Measurements from ENCODE around the gene GALNT2. TPM values are rescaled to one million over a fixed set of nuclear protein-coding genes. Genes with fewer than 3 reads are reported as not detected.

Gene GALNT2
- total and polyA plus RNA-seq, 8 donors: 18.3 to 118 (median 57.3) TPM

DNA sequence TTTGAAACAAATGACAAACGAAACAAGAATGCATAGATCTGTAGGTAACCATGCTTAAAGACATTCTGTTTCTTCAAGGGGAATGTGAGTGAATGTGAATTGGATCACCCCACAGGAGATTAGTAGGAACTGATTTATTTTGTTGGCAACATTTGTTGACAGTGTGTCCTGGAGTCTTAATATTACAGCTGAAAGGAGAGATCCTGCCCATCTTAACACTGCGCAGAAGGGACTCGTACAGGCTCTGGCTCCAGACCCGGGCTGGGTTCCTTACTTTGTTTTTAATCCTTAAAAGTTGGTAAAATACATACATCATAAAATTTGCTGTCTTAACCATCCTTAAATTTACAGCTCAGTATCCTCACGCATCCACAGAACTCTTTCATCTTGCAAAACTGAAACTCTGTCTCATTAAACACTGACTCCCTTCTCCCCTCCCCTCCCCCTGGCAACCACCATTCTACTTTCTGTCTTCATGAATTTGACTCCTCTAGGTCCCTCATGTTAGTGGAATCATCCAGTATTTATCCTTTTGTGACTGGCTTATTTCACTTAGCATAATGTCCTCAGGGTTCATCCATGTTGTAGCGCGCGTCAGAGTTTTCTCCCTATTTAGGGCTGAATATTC lies 74.1 kb downstream of the GALNT2 start:
- no peak overlapping the region for H3K4me3 ChIP-seq
- H3K36me3 ChIP-seq: no peaks in the 10 kb centered on the region
- 90 to 93% methylated on average over 8 of the region's 8 CpGs for WGBS, 2 donors
- DNase-seq: no peak
- H3K27me3 ChIP-seq: no peaks in the 10 kb centered on the region
- peaks cover 37 to 68% (median 49%) of the 10 kb centered on the region in 3 donors for H3K4me1 ChIP-seq
- no peak for FAIRE-seq
- no peak for ATAC-seq
- intact Hi-C loops (cut with DNase I): no loop called here
- H3K27ac ChIP-seq: no peak overlapping the region
- TF ChIP-seq, protein P1, sequence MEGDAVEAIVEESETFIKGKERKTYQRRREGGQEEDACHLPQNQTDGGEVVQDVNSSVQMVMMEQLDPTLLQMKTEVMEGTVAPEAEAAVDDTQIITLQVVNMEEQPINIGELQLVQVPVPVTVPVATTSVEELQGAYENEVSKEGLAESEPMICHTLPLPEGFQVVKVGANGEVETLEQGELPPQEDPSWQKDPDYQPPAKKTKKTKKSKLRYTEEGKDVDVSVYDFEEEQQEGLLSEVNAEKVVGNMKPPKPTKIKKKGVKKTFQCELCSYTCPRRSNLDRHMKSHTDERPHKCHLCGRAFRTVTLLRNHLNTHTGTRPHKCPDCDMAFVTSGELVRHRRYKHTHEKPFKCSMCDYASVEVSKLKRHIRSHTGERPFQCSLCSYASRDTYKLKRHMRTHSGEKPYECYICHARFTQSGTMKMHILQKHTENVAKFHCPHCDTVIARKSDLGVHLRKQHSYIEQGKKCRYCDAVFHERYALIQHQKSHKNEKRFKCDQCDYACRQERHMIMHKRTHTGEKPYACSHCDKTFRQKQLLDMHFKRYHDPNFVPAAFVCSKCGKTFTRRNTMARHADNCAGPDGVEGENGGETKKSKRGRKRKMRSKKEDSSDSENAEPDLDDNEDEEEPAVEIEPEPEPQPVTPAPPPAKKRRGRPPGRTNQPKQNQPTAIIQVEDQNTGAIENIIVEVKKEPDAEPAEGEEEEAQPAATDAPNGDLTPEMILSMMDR (IDR thresholded peaks at IDR 0.05): no peak
- no peaks in the 10 kb centered on the region for H3K9me3 ChIP-seq

GRCh38 chr1:230141797-230142607 lies 75.0 kb downstream of the GALNT2 start:
- H3K4me3 ChIP-seq: no peak overlapping the region
- 79 to 83% methylated on average over 15 of the region's 15 CpGs for WGBS, 2 donors
- H3K36me3 ChIP-seq: no peaks in the 10 kb centered on the region
- no peak for DNase-seq
- no peaks in the 10 kb centered on the region for H3K9me3 ChIP-seq
- no peaks in the 10 kb centered on the region for H3K27me3 ChIP-seq
- no peak for FAIRE-seq
- ATAC-seq: no peak
- TF ChIP-seq, protein P1 (IDR thresholded peaks at IDR 0.05): no peak
- H3K4me1 ChIP-seq: peaks cover 39 to 68% (median 47%) of the 10 kb centered on the region in 3 donors
- no peak overlapping the region for H3K27ac ChIP-seq
- intact Hi-C loops (cut with DNase I): no loop called here

DNA sequence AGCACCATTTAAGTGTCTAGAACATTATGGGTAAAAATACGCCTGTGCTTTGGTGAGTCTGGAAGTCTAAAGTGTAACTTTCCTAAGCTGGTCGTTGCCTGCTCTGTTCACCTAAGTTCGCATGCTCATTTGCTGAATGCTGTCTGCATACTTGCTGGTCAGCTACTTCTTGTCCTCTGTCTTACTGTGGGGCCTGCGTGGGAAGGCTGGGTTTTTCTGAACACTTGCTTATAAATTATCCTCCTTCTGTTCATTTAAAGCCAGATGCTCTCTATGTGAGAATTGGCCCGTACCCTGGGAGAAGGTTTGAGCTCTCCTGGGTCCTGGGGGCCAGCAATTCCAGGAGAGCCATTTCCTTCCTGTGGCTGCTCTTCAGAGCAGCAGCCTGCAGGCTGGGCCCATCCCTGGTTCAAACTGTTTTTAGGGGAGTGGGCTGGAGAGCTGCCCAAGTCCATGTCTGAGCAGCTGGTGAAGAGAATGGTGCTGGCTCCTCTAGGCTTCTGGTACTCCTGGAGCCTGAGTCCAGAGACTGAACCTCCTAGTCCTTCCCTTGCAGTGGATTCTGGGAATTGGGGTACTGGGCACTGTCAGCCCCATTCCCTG lies 75.7 kb downstream of the GALNT2 start:
- no peaks in the 10 kb centered on the region for H3K9me3 ChIP-seq
- H3K27ac ChIP-seq: no peak overlapping the region
- no peaks in the 10 kb centered on the region for H3K36me3 ChIP-seq
- H3K27me3 ChIP-seq: no peaks in the 10 kb centered on the region
- TF ChIP-seq, protein P1 (IDR thresholded peaks at IDR 0.05): no peak
- no peak overlapping the region for H3K4me3 ChIP-seq
- WGBS, 2 donors: 70 to 71% methylated on average over 5 of the region's 5 CpGs
- FAIRE-seq: no peak
- no peak for DNase-seq
- intact Hi-C loops (cut with DNase I): no loop called here
- peaks cover 37 to 68% (median 47%) of the 10 kb centered on the region in 3 donors for H3K4me1 ChIP-seq
- no peak for ATAC-seq

DNA sequence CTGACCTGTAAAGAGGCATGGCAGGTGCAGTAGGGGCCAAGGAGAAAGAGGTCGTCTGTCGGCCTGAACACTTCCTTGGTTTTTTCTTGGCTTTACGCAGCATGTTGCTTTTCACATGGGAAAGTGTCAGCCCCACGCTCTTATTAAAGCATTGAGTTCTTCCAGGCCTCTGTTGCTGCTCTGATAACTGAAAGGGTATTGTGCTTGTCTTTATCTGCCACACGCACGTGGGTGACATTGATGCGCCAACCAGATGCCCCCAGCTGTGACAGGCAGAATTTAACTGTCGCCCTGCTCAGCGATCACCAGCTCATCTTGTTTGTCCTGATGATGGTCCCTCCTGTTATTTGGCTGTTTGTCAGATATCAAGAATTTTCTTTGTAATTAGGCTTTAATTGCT lies 76.5 kb downstream of the GALNT2 start:
- Histone ChIP-seq H3K4me3 (no peak overlapping the region), H3K27ac (no peak overlapping the region), H3K27me3 (no peaks in the 10 kb centered on the region), H3K9me3 (no peaks in the 10 kb centered on the region), H3K36me3 (no peaks in the 10 kb centered on the region), H3K4me1 (peaks cover 37 to 74% (median 50%) of the 10 kb centered on the region in 3 donors)
- intact Hi-C loops (cut with DNase I): no loop called here
- TF ChIP-seq, protein P1 (IDR thresholded peaks at IDR 0.05): no peak
- FAIRE-seq (no peak), DNase-seq (no peak), ATAC-seq (no peak)
- 45 to 49% methylated on average over 8 to 9 of the region's 9 CpGs for WGBS, 2 donors

Data from pancreas (tissue), 10 donors.